HG03442 (cell line): Measurements from ENCODE around the gene CHDH.

ENCODE experiments used
- ATAC-seq: cut with Tn5 transposase; IDR thresholded peaks from one replicate; pipeline ENCODE4 v1.9.1; 2021; ENCODE audit warnings: mild to moderate bottlenecking, moderate library complexity; ENCODE audit not compliant: unreplicated experiment

The CHDH gene

GRCh38 chr3:53846134-53846850, at the start of gene CHDH, which contains the start of gene IL17RB:
Gene CHDH, minus strand, starts transcription at chr3:53846419. Its CDS starts 22,411 bp downstream, at chr3:53824008.
Gene IL17RB, plus strand, starts transcription at chr3:53846568. Its CDS starts 21 bp downstream, at chr3:53846589.
- ATAC-seq: peak; percentile 33

DNA sequence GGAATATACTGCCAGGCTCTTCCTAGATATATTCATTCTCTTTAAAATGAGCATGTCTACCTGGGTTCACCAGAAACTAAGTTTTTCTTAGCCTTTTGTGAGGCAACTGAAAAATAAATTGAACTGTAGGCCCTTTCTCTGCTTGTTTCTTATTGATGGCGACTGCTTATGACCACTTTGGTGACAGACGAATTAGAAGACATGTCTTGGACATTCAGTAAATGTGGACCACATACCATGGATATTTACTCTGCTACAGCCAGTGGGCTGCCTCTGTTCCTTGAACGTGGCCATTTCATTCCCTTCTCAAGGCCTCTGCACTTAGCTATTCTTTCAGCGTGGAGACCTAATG, 46.0 kb upstream of the CHDH start:
- no peak for ATAC-seq

DNA sequence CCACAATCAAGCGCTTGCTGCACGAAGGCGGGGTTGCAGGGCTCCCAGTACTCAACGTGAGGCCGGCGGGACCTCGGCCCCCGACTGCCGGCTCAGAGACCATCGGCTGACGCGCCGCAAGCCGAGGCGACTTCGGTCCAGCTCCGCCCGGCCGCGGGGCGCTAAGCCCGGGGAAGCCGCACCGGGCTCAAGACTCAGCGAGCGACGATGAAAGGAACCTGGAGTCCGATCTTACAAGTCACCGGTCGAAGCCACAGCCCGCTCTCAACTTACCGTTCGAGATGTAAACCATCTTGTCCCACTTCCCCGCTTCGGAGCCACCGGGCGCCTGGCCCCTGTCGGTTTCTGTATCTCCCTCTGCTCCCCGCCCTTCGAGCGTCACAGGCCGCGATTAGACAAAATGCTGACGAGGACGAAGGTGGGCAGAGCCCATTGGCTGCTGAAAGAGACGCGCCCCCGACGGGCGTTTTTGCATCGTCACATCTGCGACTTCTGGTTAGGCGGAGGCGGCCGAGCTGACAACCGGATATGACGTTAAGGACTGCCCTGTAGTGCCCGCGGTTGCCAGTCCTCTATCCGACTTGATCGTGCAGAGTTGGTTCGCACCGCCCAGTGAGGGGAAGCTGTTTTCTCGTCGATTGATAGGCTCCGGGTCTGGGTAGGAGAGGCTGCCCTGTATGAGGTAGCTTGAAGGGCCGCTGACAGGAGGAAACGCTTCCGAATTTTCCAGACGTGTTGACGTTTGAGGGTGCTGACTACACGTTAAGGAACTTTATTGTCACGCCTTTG, 45.5 kb upstream of the CHDH start, which contains the start of gene SELENOK:
TSS of gene SELENOK (minus strand) at position 363 of the 789 bp plus-strand sequence.
- ATAC-seq: peak; percentile 96

- ATAC-seq: no peak
Observed at GRCh38 chr3:53890726-53891475, 44.7 kb upstream of the CHDH start.

- ATAC-seq: no peak
Observed at GRCh38 chr3:53888232-53888631, 42.0 kb upstream of the CHDH start.

DNA sequence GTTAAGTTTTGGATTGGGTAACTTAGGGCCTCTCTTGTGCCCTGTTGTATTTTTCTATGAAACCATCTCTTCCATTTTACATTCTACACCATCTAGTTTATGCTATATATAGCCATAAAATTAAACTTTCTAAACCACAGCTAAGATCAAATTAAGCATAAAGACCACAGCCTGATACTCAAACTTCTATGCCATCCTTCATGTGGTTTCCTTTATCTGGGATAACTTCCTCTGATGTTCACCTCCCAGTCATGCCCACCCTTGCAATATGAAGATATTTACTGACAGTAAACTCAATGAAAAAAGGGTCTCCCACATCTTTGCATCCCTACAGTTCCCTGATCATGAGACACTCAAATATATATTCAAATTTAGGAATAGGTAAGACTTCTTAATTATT, 41.2 kb upstream of the CHDH start:
- no peak for ATAC-seq

GRCh38 chr3:53885239-53885638, 39.0 kb upstream of the CHDH start:
- ATAC-seq: peak; percentile 27

DNA sequence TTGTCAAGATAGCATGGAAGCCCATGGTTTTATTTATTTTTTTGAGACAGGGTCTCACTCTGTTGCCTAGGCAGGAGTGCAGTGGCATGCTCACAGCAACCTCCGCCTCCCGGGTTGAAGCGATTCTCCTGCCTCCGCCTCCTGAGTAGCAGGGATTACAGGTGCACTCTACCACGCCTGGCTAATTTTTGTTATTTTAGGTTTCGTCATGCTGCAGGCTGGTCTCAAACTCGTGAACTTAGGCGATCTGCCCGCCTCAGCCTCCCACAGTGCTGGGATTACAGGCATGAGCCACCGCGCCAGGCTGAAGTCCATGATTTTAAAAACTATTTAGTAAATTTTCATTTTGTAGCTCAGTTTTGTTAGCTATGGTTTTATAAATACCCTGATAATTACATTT, 38.4 kb upstream of the CHDH start:
- ATAC-seq: no peak

- no peak for ATAC-seq
Observed at GRCh38 chr3:53883008-53883407, 36.8 kb upstream of the CHDH start.

DNA sequence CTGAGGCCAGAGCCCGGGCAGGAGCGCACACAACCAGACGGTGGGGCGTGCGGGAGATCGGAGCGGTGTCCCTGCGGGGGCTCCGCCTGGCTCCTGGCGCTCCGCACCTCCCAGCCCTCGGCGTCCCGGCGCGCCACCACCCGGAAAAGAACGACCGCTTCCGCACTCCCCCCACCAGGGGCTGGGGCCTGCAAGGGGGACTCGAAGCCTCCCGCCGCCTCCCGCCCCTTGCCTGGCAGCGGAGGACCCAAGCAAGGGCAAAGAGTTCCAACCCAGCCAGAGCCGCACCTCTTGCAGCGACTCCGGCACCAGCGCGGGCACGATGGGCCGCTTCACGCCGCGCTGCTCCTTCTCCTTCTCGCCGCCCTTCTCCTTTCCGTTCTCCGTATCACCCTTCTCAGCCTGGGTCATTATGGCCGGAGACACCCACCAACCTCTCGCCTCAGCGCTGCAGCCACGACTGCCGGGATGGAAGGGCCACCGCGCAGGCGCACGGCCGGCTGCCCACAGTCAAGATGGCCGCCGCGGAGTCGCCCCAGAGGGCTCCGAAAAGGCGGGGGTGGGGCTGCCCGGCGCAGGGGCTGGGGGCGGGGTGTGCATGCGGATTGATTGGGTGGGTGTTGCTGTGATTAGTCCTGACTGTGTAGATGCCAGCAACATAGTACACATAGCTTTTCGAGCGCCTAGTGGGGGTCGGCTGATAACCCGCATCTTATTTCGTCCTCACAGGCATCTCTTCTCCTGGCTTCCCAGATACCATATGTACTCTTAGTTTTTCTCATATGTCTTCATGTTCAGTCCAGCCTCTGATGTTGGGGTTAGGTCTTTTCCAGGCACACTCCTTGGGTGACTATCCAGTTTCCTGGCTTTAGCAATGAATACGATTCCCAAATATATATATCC, 35.7 kb upstream of the CHDH start, which contains the start of gene ACTR8:
TSS of gene ACTR8 (minus strand) at position 462 of the 903 bp plus-strand sequence. CDS start at position 411, 51 bp downstream.
- peak; percentile 84 for ATAC-seq

GRCh38 chr3:53880396-53881345, 34.5 kb upstream of the CHDH start:
- ATAC-seq: no peak

- no peak for ATAC-seq
Observed at GRCh38 chr3:53865732-53866499, 19.7 kb upstream of the CHDH start.

DNA sequence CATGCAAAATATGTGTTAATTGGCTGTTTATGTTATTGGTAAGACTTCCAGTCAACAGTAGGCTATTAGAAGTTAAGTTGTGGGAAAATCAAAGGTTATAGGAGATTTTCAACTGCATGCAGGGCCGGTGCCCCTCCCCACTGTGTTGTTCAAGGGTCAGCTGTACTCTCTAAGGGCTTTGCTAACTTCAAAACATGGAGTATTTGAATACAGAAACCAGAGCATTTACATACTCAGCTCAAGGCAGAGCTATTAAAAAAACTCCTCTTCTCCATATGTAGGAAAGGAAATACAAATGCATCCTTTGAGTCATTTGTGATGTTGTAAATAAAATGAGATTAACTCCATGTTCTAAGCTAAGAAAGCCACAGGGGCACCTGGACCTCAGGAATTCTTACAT, 16.9 kb upstream of the CHDH start:
- no peak for ATAC-seq

GRCh38 chr3:53862241-53862640, 16.0 kb upstream of the CHDH start:
- ATAC-seq: no peak

DNA sequence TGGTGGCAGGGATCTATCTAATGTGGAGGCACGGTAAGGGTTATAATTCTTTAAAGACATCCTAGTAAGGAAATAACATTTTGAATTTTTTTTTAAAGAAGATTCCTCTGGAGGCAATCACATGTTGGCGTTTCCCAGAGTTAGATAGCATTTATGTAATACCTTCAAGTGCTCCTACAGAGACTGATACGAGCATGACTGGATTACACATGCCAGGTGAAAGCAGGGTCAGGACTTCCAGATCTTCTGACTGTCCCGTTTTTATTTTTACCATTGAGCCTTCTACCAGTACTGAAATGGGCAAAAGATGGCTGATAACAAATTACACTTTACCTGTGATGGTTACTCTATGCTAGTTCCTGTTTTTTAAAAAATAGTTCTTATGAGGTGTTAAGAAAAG, 14.0 kb upstream of the CHDH start:
- no peak for ATAC-seq

GRCh38 chr3:53859178-53859577, 13.0 kb upstream of the CHDH start:
- ATAC-seq: no peak

- no peak for ATAC-seq
Observed at GRCh38 chr3:53858096-53858741, 12.0 kb upstream of the CHDH start.

GRCh38 chr3:53856964-53857363, 10.7 kb upstream of the CHDH start:
- no peak for ATAC-seq
